Lower leg skin (tissue), 3 donors: ENCODE data around the gene B3GNT5.

ENCODE experiments used
- CTCF ChIP-seq, 3 donors: fragments of 450-650 bp; IDR thresholded peaks; one replicate each; pipeline ENCODE4 v1.5.1; 2016; ENCODE audit warnings: antibody characterized with exemption in 3 of 3, mild to moderate bottlenecking in 3 of 3, moderate library complexity in 2 of 3
- POLR2A ChIP-seq, 2 donors: fragments of 450-650 bp; IDR thresholded peaks; one replicate each; pipeline ENCODE4 v1.6.1; 2016 to 2017; ENCODE audit warnings: antibody characterized with exemption in 2 of 2, mild to moderate bottlenecking in 1 of 2, moderate library complexity in 1 of 2

DNA sequence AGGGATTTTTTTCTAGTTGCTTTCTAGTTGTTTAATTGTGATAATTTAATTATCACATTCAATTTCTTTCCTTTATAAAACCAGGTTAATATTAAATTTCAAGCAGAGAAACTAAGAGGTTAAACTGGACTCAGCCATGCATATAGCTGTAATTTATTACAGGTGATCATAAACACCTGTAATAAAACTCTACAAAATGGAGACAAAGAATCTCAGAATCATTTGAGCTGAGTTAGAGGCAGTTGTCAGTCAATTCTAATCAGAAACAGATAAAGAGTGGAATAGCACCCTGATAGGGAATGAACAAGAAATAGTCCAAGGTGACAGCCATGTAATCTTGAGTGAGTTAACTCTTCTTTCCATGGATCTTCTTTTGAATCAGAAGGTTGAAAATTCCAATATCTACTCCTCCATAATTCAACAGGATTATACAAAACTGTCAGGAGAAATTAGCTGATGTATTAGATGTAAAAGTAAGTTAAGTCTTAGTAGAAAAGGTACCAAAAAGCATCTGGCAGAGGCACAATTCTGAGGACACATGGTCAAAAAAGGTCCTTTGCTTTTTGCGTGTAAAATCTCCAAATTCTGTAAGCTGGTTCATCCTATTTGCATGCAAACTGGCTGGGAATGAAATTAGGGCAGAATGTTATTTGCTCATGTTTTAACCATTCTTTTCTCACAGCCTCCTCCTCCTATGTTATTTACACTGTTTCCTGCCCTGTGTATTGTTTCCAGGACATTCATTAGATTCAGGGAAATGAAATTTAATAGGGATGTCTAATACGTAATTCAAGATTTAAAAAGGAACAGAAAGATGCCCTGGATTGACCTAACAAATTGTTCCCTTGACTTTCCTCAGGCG is 39.4 kb upstream of the B3GNT5 start:
- TF ChIP-seq CTCF (IDR thresholded peaks at IDR 0.05) (no peak), POLR2A (IDR thresholded peaks at IDR 0.05) (no peak)
